ENCODE results near the gene CAB39. TPM values are rescaled to one million over a fixed set of nuclear protein-coding genes. Genes with fewer than 3 reads are reported as not detected.

Gene CAB39
- total RNA-seq, 1 donor from 2014 or later = 96.3 TPM

DNA sequence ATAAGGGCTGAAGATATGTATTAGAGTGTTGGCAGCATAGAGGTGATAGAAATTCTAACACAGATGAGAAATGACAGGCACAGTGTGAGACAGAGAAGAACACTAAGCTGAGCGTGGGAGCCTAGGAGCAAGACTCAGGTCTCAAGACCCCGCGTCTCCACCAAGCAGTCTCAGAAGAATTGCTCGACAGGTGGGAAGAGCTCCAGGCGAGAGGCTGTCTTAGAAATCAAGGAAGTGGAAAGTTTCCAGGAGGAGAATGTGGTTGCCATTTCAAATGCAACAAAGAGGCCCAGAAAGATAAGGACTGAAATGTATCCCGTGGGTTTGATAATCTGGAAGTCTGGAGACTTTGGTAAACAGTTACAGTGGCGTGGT, 31.5 kb upstream of the CAB39 start:
- TF ChIP-seq, protein P1, sequence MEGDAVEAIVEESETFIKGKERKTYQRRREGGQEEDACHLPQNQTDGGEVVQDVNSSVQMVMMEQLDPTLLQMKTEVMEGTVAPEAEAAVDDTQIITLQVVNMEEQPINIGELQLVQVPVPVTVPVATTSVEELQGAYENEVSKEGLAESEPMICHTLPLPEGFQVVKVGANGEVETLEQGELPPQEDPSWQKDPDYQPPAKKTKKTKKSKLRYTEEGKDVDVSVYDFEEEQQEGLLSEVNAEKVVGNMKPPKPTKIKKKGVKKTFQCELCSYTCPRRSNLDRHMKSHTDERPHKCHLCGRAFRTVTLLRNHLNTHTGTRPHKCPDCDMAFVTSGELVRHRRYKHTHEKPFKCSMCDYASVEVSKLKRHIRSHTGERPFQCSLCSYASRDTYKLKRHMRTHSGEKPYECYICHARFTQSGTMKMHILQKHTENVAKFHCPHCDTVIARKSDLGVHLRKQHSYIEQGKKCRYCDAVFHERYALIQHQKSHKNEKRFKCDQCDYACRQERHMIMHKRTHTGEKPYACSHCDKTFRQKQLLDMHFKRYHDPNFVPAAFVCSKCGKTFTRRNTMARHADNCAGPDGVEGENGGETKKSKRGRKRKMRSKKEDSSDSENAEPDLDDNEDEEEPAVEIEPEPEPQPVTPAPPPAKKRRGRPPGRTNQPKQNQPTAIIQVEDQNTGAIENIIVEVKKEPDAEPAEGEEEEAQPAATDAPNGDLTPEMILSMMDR (conservative IDR thresholded peaks at IDR 0.05; ENCODE audit: low read depth, low read length) = no peak
- H3K4me3 ChIP-seq (ENCODE audit: low read depth, low read length) = no peak overlapping the region
- no peak for DNase-seq (ENCODE audit: low read depth)

DNA sequence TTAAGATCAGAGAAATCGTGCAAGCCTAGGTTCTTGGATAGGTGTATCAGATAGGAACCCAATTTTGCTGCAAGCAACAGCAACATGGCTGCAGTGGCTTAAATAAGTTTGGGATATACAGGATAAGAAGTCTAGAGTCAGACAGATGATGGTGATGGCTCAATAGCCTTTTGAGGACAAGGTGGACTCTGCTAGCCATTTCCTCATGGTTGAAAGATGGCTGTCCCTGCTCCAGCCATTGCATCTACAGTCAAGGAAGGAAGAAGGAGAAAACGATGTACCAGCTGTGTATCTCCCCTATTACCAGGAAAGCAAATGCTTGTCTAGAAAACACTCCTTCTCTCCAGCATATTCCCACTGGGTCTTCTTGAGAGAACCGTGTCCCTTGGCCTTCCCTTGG, 30.1 kb upstream of the CAB39 start:
- no peak overlapping the region for H3K4me3 ChIP-seq (ENCODE audit: low read depth, low read length)
- DNase-seq (ENCODE audit: low read depth) = no peak
- TF ChIP-seq, protein P1 (conservative IDR thresholded peaks at IDR 0.05; ENCODE audit: low read depth, low read length) = no peak

GRCh38 chr2:230684270-230685168, 28.1 kb upstream of the CAB39 start:
- DNase-seq (ENCODE audit: low read depth) = no peak
- no peak overlapping the region for H3K4me3 ChIP-seq (ENCODE audit: low read depth, low read length)
- TF ChIP-seq, protein P1 (conservative IDR thresholded peaks at IDR 0.05; ENCODE audit: low read depth, low read length) = no peak

DNA sequence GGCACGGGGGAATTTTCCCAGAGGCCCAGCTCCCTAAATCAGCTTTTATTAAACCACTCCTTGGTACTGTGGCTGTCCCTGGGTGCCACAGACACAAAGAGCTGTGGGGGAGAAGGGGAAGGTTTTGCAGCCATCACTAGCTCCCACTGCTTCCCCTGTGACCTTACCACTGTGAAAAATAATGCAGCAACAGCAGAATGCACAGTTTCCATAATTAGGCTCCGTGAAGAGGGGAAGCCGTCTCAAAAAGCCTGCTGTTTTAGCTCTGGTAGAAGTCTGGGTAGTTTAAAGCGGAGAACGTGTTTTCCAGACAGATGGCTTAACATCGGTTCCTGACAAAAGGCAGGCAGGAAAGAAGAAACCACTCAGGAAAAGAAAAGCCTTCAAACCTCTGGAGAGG, 27.5 kb upstream of the CAB39 start:
- H3K4me3 ChIP-seq (ENCODE audit: low read depth, low read length) = no peak overlapping the region
- TF ChIP-seq, protein P1 (conservative IDR thresholded peaks at IDR 0.05; ENCODE audit: low read depth, low read length) = no peak
- no peak for DNase-seq (ENCODE audit: low read depth)

- no peak overlapping the region for H3K4me3 ChIP-seq (ENCODE audit: low read depth, low read length)
- DNase-seq (ENCODE audit: low read depth) = no peak
- TF ChIP-seq, protein P1 (conservative IDR thresholded peaks at IDR 0.05; ENCODE audit: low read depth, low read length) = no peak
Measured at GRCh38 chr2:230687498-230687897, 25.1 kb upstream of the CAB39 start.

DNA sequence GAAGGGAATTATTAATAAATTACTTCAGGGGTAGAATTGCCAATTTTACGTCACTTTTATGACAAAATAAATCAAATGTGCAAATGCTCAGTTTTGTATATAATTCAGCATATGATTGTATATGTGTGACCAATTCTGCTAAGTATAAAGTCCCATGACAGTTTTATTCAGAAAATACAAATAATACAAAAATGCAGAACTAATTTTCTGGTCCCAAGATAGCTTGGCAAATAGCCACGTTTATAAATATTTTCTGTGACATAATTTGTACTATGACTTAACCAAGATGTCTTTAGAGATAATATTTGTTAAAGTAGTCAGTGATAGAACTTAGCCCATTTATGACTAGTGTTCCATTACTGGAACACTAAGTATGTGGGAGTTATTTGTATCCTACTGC, 24.2 kb upstream of the CAB39 start:
- DNase-seq (ENCODE audit: low read depth) = no peak
- no peak overlapping the region for H3K4me3 ChIP-seq (ENCODE audit: low read depth, low read length)
- TF ChIP-seq, protein P1 (conservative IDR thresholded peaks at IDR 0.05; ENCODE audit: low read depth, low read length) = no peak

- no peak for DNase-seq (ENCODE audit: low read depth)
- H3K4me3 ChIP-seq (ENCODE audit: low read depth, low read length) = no peak overlapping the region
- TF ChIP-seq, protein P1 (conservative IDR thresholded peaks at IDR 0.05; ENCODE audit: low read depth, low read length) = no peak
Measured at GRCh38 chr2:230690439-230690838, 22.2 kb upstream of the CAB39 start.
